Measurements from ENCODE around the gene FIGNL2. TPM values are rescaled to one million over a fixed set of nuclear protein-coding genes. Genes with fewer than 3 reads are reported as not detected.
"Not testable (repeated sequence)": the region's sequence is repeated elsewhere in the genome, so short reads cannot be mapped to it uniquely, and the experiment has no call there.

The FIGNL2 gene
- total RNA-seq, 1 experiment from 2014 or later, result not detected

- ChIA-PET CTCF (interaction anchor here (0.9 kb wide), 2 partner anchors 17 to 116 kb away, joined by 3 to 4 read pairs; no protein-coding TSS in a partner anchor), POLR2A (no interaction called here)
- TF ChIP-seq CTCF (IDR thresholded peaks at IDR 0.05; ENCODE audit: unreplicated experiment), result no peak
- BruUV-seq (replicated peaks), result no TSS peak
- DNase-seq (ENCODE audit: unreplicated experiment), result no peak
- Mint-ChIP-seq H3K36me3 (ENCODE audit: insufficient read depth, unreplicated experiment) (no peaks in the 10 kb centered on the region), H3K27me3 (ENCODE audit: insufficient read depth, unreplicated experiment) (peaks cover 38% of the 10 kb centered on the region), H3K4me1 (ENCODE audit: insufficient read depth, unreplicated experiment) (no peaks in the 10 kb centered on the region), H3K27ac (ENCODE audit: low read depth, unreplicated experiment) (no peak overlapping the region), H3K4me3 (ENCODE audit: unreplicated experiment) (no peak overlapping the region), H3K9me3 (ENCODE audit: unreplicated experiment) (no peaks in the 10 kb centered on the region)
- intact Hi-C loops (cut with micrococcal nuclease), result no loop called here
Observed at GRCh38 chr12:51806896-51807295, 41.6 kb downstream of the FIGNL2 start.

GRCh38 chr12:51801027-51801426, 47.5 kb downstream of the FIGNL2 start:
- H3K4me3 Mint-ChIP-seq (ENCODE audit: unreplicated experiment), result no peak overlapping the region
- intact Hi-C loops (cut with micrococcal nuclease), result no loop called here
- TF ChIP-seq CTCF (IDR thresholded peaks at IDR 0.05; ENCODE audit: unreplicated experiment), result no peak
- DNase-seq (ENCODE audit: unreplicated experiment), result no peak
- ChIA-PET POLR2A (no interaction called here), CTCF (interaction anchor here (1.0 kb wide), 1 partner anchor 75 kb away, joined by 3 read pairs; no protein-coding TSS in a partner anchor)
- no peaks in the 10 kb centered on the region for H3K36me3 Mint-ChIP-seq (ENCODE audit: insufficient read depth, unreplicated experiment)
- H3K27ac Mint-ChIP-seq (ENCODE audit: low read depth, unreplicated experiment), result no peak overlapping the region
- no peaks in the 10 kb centered on the region for H3K4me1 Mint-ChIP-seq (ENCODE audit: insufficient read depth, unreplicated experiment)
- peaks cover under 1% of the 10 kb centered on the region for H3K27me3 Mint-ChIP-seq (ENCODE audit: insufficient read depth, unreplicated experiment)
- H3K9me3 Mint-ChIP-seq (ENCODE audit: unreplicated experiment), result no peaks in the 10 kb centered on the region
- no TSS peak for BruUV-seq (replicated peaks)

- H3K27ac Mint-ChIP-seq (ENCODE audit: low read depth, unreplicated experiment), result no peak overlapping the region
- H3K4me1 Mint-ChIP-seq (ENCODE audit: insufficient read depth, unreplicated experiment), result no peaks in the 10 kb centered on the region
- POLR2A ChIA-PET, result no interaction called here
- no peaks in the 10 kb centered on the region for H3K9me3 Mint-ChIP-seq (ENCODE audit: unreplicated experiment)
- CTCF ChIA-PET, result interaction anchor here (1.1 kb wide), 1 partner anchor 8 kb away, joined by 3 read pairs; no protein-coding TSS in a partner anchor
- no peak for DNase-seq (ENCODE audit: unreplicated experiment)
- H3K36me3 Mint-ChIP-seq (ENCODE audit: insufficient read depth, unreplicated experiment), result no peaks in the 10 kb centered on the region
- no TSS peak for BruUV-seq (replicated peaks)
- no peaks in the 10 kb centered on the region for H3K27me3 Mint-ChIP-seq (ENCODE audit: insufficient read depth, unreplicated experiment)
- no peak overlapping the region for H3K4me3 Mint-ChIP-seq (ENCODE audit: unreplicated experiment)
- TF ChIP-seq CTCF (IDR thresholded peaks at IDR 0.05; ENCODE audit: unreplicated experiment), result no peak
- intact Hi-C loops (cut with micrococcal nuclease), result no loop called here
Observed at GRCh38 chr12:51798501-51798900, 50.0 kb downstream of the FIGNL2 start.

GRCh38 chr12:51798051-51798450, 50.5 kb downstream of the FIGNL2 start:
- DNase-seq (ENCODE audit: unreplicated experiment); H3K4me1 Mint-ChIP-seq (ENCODE audit: insufficient read depth, unreplicated experiment); H3K36me3 Mint-ChIP-seq (ENCODE audit: insufficient read depth, unreplicated experiment); intact Hi-C loops (cut with micrococcal nuclease); H3K9me3 Mint-ChIP-seq (ENCODE audit: unreplicated experiment); POLR2A ChIA-PET; BruUV-seq (replicated peaks); H3K27me3 Mint-ChIP-seq (ENCODE audit: insufficient read depth, unreplicated experiment); H3K27ac Mint-ChIP-seq (ENCODE audit: low read depth, unreplicated experiment); H3K4me3 Mint-ChIP-seq (ENCODE audit: unreplicated experiment): not testable (repeated sequence)
- CTCF ChIA-PET, result interaction anchor here (1.1 kb wide), 1 partner anchor 8 kb away, joined by 3 read pairs; no protein-coding TSS in a partner anchor

- H3K36me3 Mint-ChIP-seq (ENCODE audit: insufficient read depth, unreplicated experiment), result no peaks in the 10 kb centered on the region
- POLR2A ChIA-PET, result no interaction called here
Observed at GRCh38 chr12:51797301-51797700, 51.2 kb downstream of the FIGNL2 start.

More at GRCh38 chr12:51797301-51797700, 51.2 kb downstream of the FIGNL2 start:
- Mint-ChIP-seq H3K27ac (ENCODE audit: low read depth, unreplicated experiment) (no peak overlapping the region), H3K9me3 (ENCODE audit: unreplicated experiment) (no peaks in the 10 kb centered on the region), H3K4me1 (ENCODE audit: insufficient read depth, unreplicated experiment) (peaks cover 4% of the 10 kb centered on the region), H3K4me3 (ENCODE audit: unreplicated experiment) (no peak overlapping the region), H3K27me3 (ENCODE audit: insufficient read depth, unreplicated experiment) (no peaks in the 10 kb centered on the region)
- no TSS peak for BruUV-seq (replicated peaks)
- intact Hi-C loops (cut with micrococcal nuclease), result no loop called here
- DNase-seq (ENCODE audit: unreplicated experiment), result no peak
- TF ChIP-seq CTCF (IDR thresholded peaks at IDR 0.05; ENCODE audit: unreplicated experiment), result no peak
- CTCF ChIA-PET, result no interaction called here

All from MCF 10A (cell line).